ENCODE results near the gene KIF15.

Gene KIF15

DNA sequence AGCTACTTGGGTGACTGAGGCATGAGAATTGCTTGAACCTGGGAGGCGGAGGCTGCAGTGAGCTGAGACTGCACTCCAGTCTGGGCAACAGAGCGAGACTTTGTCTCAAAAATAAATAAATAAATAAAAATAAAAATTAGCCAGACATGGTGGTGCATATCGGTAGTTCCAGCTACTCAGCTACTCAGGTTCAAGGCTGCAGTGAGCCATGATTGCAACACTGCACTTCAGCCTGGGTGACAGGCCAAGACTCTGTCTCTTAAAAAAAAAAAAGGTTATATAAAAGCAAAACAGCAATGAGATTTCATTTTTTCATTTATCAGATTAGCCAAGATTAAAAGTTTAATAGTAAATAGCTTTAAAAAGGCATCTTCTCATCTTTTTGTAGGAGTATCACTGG is 115.7 kb downstream of the KIF15 start:
- in situ Hi-C loops (cut with MboI; ENCODE audit: low sequenced_read_pairs), result no loop called here

GRCh38 chr3:44880284-44880683 is 118.7 kb downstream of the KIF15 start:
- in situ Hi-C loops (cut with MboI; ENCODE audit: low sequenced_read_pairs), result no loop called here

- in situ Hi-C loops (cut with MboI; ENCODE audit: low sequenced_read_pairs), result no loop called here
Measured at GRCh38 chr3:44883213-44883955, 121.8 kb downstream of the KIF15 start.

DNA sequence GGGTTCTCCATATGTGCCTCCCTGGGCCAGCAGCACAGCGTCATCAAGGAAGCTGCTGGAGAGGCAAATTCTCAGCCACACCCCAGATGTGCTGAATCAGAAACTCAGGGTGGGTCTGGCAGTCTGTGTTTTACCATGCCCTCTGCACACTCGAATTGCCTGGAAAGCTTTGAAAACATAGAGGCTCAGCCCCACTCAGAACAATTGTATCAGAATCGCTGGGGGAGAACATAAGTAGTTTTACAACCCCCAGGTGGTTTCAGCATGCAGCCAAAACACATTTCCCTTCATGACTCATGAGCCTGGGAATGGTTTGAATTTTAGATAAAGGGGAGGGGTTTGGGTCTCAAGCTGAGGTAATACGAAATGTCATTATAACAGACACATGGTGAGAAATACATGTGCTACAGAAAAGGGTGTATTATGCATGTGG is 122.4 kb downstream of the KIF15 start:
- in situ Hi-C loops (cut with MboI; ENCODE audit: low sequenced_read_pairs), result no loop called here

GRCh38 chr3:44885618-44886017 is 124.0 kb downstream of the KIF15 start:
- in situ Hi-C loops (cut with MboI; ENCODE audit: low sequenced_read_pairs), result no loop called here

DNA sequence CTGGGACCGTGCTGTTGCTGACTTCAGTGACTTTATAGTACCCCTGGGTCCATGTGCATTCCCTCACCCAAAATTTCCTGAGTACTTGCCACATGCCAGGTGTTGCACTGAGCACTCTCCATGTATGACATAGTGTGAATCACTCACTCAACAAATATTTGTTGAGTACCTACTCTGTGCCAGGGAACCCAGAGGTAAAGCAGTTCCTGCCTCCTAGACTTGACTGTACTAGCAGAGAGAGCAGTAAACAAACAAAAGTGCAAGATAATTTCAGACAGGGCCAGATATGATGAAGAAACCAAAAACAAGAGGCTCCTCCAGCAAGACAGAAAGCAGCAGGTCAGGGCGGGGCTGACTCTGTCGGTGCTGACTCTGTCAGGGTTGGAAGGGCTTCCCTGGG is 125.0 kb downstream of the KIF15 start:
- in situ Hi-C loops (cut with MboI; ENCODE audit: low sequenced_read_pairs), result no loop called here

DNA sequence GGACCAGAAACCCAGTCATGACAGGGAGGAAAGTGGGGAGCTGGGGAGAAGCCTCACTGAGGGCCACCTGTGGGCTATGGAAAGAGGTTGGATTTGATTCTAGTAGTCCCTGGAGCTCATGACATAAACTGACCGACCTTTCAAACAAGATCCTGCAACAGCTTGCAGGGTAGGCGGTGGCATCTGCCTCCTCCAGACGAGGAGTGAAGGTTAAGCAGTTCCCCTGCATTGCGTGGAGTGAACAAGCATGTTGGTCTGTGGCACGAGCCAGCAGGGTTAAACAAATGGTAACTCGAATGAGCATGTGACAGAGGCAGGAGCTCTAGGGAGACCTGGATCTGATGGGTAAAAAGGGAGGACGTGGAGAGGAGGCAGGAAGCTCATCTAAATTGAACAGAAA is 125.5 kb downstream of the KIF15 start:
- in situ Hi-C loops (cut with MboI; ENCODE audit: low sequenced_read_pairs), result no loop called here

DNA sequence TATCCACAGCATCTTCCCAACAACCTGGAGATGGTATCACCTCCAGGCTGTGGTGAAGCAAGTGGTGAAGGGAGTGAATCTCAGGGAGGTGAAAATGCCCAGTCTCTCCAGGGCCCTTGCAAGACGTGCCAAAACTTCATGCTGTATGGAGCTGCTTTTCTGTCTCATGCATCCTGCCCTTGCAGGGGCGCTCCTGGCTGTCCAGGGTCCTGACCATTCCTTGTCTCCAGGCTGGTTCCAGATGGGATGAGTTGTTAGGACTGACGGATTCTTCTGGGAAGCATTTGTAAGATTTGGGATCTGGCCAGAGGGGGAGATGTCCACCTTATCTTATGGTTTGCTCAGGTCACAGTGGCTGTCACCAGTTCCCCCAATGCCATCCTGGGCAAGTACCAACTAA is 128.7 kb downstream of the KIF15 start:
- in situ Hi-C loops (cut with MboI; ENCODE audit: low sequenced_read_pairs), result no loop called here

DNA sequence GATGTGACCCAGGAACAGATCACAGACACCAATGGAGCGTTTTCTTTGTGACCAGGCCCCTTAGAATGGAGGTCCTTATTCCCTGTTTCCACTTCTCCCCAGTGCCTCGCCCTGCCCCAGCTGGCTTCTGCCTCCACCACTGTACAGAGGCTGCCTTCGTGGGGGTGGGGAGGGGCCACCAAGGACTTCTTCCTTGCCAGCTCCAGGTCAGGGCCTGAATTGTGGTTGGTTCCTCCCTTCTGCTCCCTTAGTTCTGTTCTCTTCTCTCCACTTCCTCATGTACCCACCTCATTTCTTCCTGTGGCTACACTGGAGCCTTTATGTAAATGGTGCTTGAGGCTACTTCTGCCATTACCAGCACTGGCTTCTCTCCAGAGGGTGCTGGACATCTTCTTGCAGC is 129.3 kb downstream of the KIF15 start:
- in situ Hi-C loops (cut with MboI; ENCODE audit: low sequenced_read_pairs), result no loop called here

- in situ Hi-C loops (cut with MboI; ENCODE audit: low sequenced_read_pairs), result no loop called here
Measured at GRCh38 chr3:44892689-44893088, 131.1 kb downstream of the KIF15 start.

- in situ Hi-C loops (cut with MboI; ENCODE audit: low sequenced_read_pairs), result no loop called here
Measured at GRCh38 chr3:44893097-44893496, 131.5 kb downstream of the KIF15 start.

GRCh38 chr3:44894485-44894884 is 132.9 kb downstream of the KIF15 start:
- in situ Hi-C loops (cut with MboI; ENCODE audit: low sequenced_read_pairs), result no loop called here

DNA sequence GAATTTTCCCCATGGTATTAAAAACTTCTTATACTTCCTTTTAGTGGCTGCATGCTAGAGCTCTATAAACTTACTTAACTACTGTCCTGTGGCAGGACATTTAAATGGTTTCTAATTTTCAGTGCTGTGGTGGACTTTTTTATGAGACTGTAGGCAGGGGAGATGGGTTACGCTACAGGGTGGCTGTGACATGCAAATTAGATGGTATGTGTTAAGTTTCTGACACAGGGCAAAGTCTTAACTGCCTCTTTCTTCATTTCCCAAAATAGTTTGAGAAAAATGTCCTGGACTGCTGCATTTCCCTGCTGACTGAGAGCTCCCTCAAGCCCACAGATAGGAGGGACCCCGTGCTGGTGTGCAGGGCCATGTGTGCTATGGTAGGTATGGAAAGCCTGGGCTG is 134.8 kb downstream of the KIF15 start:
- in situ Hi-C loops (cut with MboI; ENCODE audit: low sequenced_read_pairs), result no loop called here

DNA sequence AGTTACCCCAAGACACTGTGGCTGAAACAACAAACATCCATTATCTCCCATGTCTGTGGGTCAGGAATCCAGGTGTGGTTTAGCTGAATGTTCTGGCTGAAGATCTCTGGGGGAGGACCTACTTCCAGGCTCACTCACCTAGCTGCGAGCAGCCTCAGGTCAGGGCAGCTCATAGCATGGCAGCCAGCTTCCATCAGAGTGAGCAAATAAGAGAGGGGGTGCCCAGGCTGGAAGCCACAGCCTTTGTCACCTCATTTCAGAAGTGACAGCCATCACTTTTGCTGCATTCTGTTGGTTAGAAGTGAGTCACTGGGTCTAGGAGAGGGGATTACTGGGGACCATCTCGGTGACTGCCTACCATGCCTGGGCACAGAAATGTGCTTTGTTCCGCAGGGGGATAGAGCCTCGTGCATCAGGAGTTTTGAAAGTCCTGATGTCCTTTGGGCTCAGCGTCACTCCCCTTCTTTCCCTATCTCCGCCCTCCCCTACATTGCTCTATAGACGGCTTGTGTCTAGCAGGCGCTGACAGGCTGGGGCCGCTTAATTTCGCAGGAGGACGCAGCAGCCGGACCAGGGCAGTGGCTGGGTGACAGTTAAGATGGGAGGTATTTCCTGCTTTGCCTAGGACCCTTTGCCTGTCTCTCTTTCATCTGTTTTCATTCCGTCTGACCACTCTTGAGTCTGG is 138.2 kb downstream of the KIF15 start:
- in situ Hi-C loops (cut with MboI; ENCODE audit: low sequenced_read_pairs), result no loop called here

GRCh38 chr3:44902628-44903027 is 141.0 kb downstream of the KIF15 start:
- in situ Hi-C loops (cut with MboI; ENCODE audit: low sequenced_read_pairs), result no loop called here
